Anterior cingulate cortex (tissue), 58 donors: ENCODE data around the gene RPTOR.

ENCODE experiments used
- DNase-seq, 58 donors: peaks; one replicate each; lab custom pipeline; 2025; lab: John Stamatoyannopoulos, UW

The RPTOR gene

DNA sequence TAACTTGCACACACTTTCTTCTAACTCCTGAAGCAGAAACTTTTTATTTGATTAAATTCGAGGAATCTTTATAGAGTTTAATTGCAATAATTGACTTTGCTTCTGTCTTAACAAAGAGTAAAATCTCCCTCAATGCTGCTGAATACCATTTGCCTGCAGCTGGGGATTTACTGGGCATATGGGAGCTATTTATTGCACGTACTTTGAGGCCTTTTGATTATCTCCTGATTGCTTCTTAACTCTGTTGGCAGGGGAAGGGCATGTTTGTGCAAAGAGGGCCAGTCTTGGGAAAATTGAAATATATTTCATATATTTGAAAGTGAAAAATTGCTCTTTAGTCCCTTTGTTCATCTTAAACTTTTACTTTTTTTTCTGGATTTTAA is 290.2 kb downstream of the RPTOR start:
- no peak for DNase-seq

GRCh38 chr17:80835816-80836657 is 291.4 kb downstream of the RPTOR start:
- peak in 51 of 58 donors; percentile 19 to 87 (median 60) for DNase-seq

DNA sequence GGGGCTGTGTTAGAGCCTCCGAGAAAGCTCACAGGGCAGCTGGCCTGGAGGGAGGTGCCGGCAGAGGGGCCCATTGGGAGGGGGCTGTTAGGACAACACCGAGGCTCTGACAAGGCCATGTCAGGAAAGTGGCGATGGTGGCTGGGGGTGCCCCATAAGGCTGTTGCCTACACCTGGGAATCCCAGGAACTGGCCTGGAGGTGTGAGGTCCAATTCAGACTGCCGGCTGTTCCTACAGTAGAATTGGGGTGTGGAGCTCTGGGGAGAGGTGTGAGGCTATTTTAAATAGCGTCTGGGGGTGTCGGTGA is 292.0 kb downstream of the RPTOR start:
- DNase-seq, result no peak

GRCh38 chr17:80836971-80837481 is 292.4 kb downstream of the RPTOR start:
- DNase-seq, result no peak

DNA sequence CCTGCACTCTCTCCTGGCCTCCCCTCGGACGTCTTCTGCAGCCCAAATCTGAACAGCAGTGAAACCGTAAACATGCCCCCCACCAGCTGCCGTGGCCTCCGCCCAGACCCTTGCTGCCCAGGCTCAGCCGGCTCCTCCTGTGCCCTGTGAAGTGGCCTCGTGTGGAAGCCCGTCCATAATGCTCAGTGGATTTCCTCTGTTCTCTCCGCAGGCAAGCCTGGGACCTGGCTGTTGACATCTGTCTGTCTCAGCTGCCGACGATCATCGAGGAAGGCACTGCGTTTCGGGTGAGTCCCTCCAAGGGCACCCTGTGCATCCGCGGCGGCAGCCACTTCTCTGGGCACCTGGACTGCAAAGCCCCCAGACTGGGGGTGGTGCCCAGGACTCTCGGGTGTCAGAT is 293.1 kb downstream of the RPTOR start:
- no peak for DNase-seq

- DNase-seq, result no peak
These were observed 293.8 kb downstream of the RPTOR start for GRCh38 chr17:80838311-80839025.

GRCh38 chr17:80839026-80839345 is 294.3 kb downstream of the RPTOR start:
- no peak for DNase-seq

- DNase-seq, result peak in 39 of 58 donors; percentile 9 to 75 (median 39)
These were observed 294.9 kb downstream of the RPTOR start for GRCh38 chr17:80839511-80839941.

GRCh38 chr17:80839970-80840369 is 295.3 kb downstream of the RPTOR start:
- DNase-seq, result no peak

GRCh38 chr17:80842456-80843013 is 297.9 kb downstream of the RPTOR start:
- DNase-seq, result no peak

GRCh38 chr17:80843741-80844156 is 299.1 kb downstream of the RPTOR start:
- DNase-seq, result no peak

GRCh38 chr17:80844418-80844990 is 299.9 kb downstream of the RPTOR start:
- DNase-seq, result no peak

- no peak for DNase-seq
These were observed 300.6 kb downstream of the RPTOR start for GRCh38 chr17:80845069-80845862.

DNA sequence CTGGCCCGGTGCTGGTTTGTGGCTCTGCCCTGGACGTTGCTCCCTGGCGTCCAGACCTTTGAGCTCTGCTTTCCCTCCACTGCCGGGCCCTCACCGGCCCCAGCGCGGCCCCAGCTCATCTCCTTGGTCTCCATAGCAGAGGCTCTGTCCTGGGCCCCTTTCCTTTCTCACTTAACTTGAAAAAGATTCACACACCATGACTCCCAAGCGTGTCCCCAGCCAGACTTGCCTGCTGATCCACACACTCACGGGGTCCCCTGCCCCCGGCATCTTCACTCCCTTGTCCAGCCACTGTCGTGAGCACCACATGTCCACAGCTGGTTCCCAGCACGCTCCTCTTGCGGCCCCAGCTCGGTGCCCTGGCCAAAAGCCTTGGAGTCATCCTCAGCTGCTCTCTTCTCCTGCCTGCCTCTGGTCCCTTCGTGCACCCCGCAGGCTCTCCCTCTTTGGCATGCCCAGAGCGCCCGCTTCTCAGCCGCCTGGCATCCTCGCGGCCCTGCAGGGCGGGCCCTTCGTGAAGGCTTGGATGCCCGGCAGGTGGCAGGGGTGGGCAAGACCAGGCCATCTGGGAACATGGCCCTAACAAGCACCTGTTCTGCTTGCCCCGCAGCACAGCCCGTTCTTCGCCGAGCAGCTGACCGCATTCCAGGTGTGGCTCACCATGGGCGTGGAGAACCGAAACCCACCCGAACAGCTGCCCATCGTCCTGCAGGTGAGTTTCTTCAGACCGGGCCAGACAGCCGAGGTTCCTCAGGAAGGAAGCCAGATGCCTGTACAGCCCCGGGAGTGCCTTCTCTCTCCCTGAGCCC is 301.4 kb downstream of the RPTOR start:
- no peak for DNase-seq

GRCh38 chr17:80846932-80847331 is 302.3 kb downstream of the RPTOR start:
- no peak for DNase-seq

- no peak for DNase-seq
These were observed 303.0 kb downstream of the RPTOR start for GRCh38 chr17:80847496-80848230.

DNA sequence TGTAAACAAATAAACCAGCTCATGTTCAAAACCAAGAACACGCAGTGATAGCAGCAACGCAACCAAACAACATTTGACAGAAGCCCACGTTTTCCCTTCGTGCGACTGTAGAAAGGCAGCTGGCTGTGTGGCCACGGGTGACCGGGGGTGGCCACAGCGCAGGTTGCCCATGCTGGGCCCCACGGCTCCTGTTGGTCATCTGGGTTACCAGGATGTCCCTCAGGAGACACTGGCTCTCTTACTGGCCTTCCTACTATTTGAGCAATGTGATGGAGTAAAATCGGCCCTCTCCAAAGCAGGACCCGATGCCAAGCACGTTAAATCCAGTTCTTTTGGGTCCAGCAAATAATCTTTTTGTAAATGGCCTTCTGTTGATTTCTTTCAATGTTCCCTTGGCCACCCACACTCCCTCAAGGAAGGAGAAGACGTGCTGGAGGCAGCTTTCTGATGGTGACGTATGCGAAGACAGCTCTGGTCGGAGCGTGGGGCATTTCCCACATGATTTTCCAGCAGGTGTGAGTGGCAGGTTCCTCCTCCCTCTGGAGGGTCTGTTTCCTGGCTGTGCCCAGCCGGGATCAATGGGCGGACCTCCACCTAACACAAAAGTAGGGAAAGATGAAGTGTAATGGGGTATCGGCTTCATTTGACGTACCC is 303.9 kb downstream of the RPTOR start:
- peak in 3 of 58 donors; percentile 5 to 23 (median 21) for DNase-seq

DNA sequence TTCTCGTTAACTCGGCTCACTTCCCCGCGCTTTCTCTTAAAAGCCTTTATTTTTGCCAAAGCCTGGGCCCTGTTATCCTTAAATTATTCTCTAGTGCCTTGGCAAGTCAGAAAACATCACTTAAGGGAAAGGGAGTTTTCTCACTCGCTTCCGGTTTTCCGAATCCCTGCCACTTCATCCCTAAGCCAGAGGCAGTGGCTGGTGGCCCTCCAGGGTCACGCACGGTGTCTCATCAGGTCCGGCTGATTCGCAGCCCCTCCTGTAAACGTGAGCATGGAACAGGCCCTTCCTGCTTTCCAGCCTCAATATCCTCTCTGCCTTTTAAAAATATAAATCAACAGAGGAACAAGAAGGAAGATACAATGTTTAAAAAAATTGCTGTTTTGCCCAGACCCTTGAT is 304.5 kb downstream of the RPTOR start:
- DNase-seq, result no peak
